Activated T-helper 2 cell treated with anti-CD3 and anti-CD28 coated beads, Interferon-gamma antibody, Interleukin-2, Interleukin-4, amounts not matched to agents 10 μg/mL and 5 μg/mL and 100 μg/mL, durations not matched to agents 14 hours and 24 hours and 36 hours (primary cell): ENCODE data around the gene AXIN2. TPM values are rescaled to one million over a fixed set of nuclear protein-coding genes. Genes with fewer than 3 reads are reported as not detected.
"Not testable (repeated sequence)": the region's sequence is repeated elsewhere in the genome, so short reads cannot be mapped to it uniquely, and the experiment has no call there.

ENCODE experiments used
- DNase-seq: peaks from one replicate; pipeline ENCODE4 v3.0.0; 2021; ENCODE audit warnings: low spot score
- H3K27ac Mint-ChIP-seq: one replicate; pipeline ENCODE4 v1.8.0; 2021; ENCODE audit warnings: mixed read lengths
- H3K27me3 Mint-ChIP-seq: one replicate; pipeline ENCODE4 v1.8.0; 2021; ENCODE audit warnings: low read depth, mixed read lengths
- H3K36me3 Mint-ChIP-seq: one replicate; pipeline ENCODE4 v1.8.0; 2021; ENCODE audit warnings: low read depth, mixed read lengths
- H3K4me1 Mint-ChIP-seq: one replicate; pipeline ENCODE4 v1.8.0; 2021; ENCODE audit warnings: low read depth, mixed read lengths
- H3K4me3 Mint-ChIP-seq: one replicate; pipeline ENCODE4 v1.8.0; 2021; ENCODE audit warnings: low read depth, mild to moderate bottlenecking, moderate library complexity, mixed read lengths
- H3K9me3 Mint-ChIP-seq: one replicate; pipeline ENCODE4 v1.8.0; 2021; ENCODE audit warnings: mixed read lengths
- intact Hi-C: fragments of 100-400 bp; cut with micrococcal nuclease; formaldehyde crosslinking; loops from one replicate; pipeline ENCODE4 v1.15.1; 2023
- total RNA-seq: library from RNA; stranded (reverse); gene quantifications from 2 replicates; pipeline ENCODE4 v1.2.3, GENCODE V29; 2022

AXIN2 gene
- total RNA-seq, 1 donor from 2014 or later = 6.8 TPM

GRCh38 chr17:65514082-65514481, 47.4 kb downstream of the AXIN2 start:
- Mint-ChIP-seq H3K9me3 (no peaks in the 10 kb centered on the region), H3K4me1 (peaks cover 10% of the 10 kb centered on the region), H3K27me3 (peaks cover 33% of the 10 kb centered on the region), H3K27ac (peak overlapping the region; percentile 18), H3K36me3 (no peaks in the 10 kb centered on the region), H3K4me3 (no peak overlapping the region)
- DNase-seq = no peak
- intact Hi-C loops = loop anchor here (2.0 kb wide), 3 partner anchors 43 to 287 kb away; no protein-coding TSS in a partner anchor

GRCh38 chr17:65511316-65511715, 50.1 kb downstream of the AXIN2 start:
- Mint-ChIP-seq H3K36me3 (no peaks in the 10 kb centered on the region), H3K4me3 (no peak overlapping the region), H3K4me1 (peaks cover 10% of the 10 kb centered on the region), H3K9me3 (no peaks in the 10 kb centered on the region), H3K27ac (no peak overlapping the region), H3K27me3 (peaks cover 25% of the 10 kb centered on the region)
- intact Hi-C loops = no loop called here
- DNase-seq = no peak

GRCh38 chr17:65509032-65509431, 52.4 kb downstream of the AXIN2 start:
- Mint-ChIP-seq H3K4me1 (peaks cover 2% of the 10 kb centered on the region), H3K27me3 (peaks cover 25% of the 10 kb centered on the region), H3K9me3 (no peaks in the 10 kb centered on the region), H3K27ac (no peak overlapping the region), H3K36me3 (no peaks in the 10 kb centered on the region), H3K4me3 (no peak overlapping the region)
- intact Hi-C loops = no loop called here
- no peak for DNase-seq

GRCh38 chr17:65504673-65505072, 56.8 kb downstream of the AXIN2 start:
- H3K27ac Mint-ChIP-seq = not testable (repeated sequence)

GRCh38 chr17:65504141-65504540, 57.3 kb downstream of the AXIN2 start:
- Mint-ChIP-seq H3K27me3 (peaks cover 20% of the 10 kb centered on the region), H3K4me3 (no peak overlapping the region), H3K4me1 (no peaks in the 10 kb centered on the region), H3K36me3 (no peaks in the 10 kb centered on the region), H3K9me3 (no peaks in the 10 kb centered on the region), H3K27ac (no peak overlapping the region)
- no peak for DNase-seq
- intact Hi-C loops = no loop called here

More at GRCh38 chr17:65504673-65505072, 56.8 kb downstream of the AXIN2 start:
- H3K4me3 Mint-ChIP-seq, H3K9me3 Mint-ChIP-seq, H3K4me1 Mint-ChIP-seq, intact Hi-C loops, H3K36me3 Mint-ChIP-seq, DNase-seq: not testable (repeated sequence)
- peaks cover 16% of the 10 kb centered on the region for H3K27me3 Mint-ChIP-seq

- intact Hi-C loops = no loop called here
- DNase-seq = no peak
- H3K4me1 Mint-ChIP-seq = no peaks in the 10 kb centered on the region
- no peak overlapping the region for H3K4me3 Mint-ChIP-seq
- no peak overlapping the region for H3K27ac Mint-ChIP-seq
- no peaks in the 10 kb centered on the region for H3K9me3 Mint-ChIP-seq
- H3K27me3 Mint-ChIP-seq = peaks cover 20% of the 10 kb centered on the region
- H3K36me3 Mint-ChIP-seq = no peaks in the 10 kb centered on the region
These were observed 57.9 kb downstream of the AXIN2 start for GRCh38 chr17:65503557-65503956.

- Mint-ChIP-seq H3K4me3 (no peak overlapping the region), H3K27me3 (peaks cover 25% of the 10 kb centered on the region), H3K36me3 (no peaks in the 10 kb centered on the region), H3K4me1 (peaks cover 3% of the 10 kb centered on the region), H3K9me3 (no peaks in the 10 kb centered on the region), H3K27ac (no peak overlapping the region)
- intact Hi-C loops = no loop called here
- DNase-seq = no peak
These were observed 62.6 kb downstream of the AXIN2 start for GRCh38 chr17:65498816-65499215.

- H3K27ac Mint-ChIP-seq = no peak overlapping the region
- H3K4me3 Mint-ChIP-seq = no peak overlapping the region
- intact Hi-C loops = no loop called here
These were observed 64.6 kb downstream of the AXIN2 start for GRCh38 chr17:65496801-65497200.

GRCh38 chr17:65495122-65496055, 66.1 kb downstream of the AXIN2 start:
- peaks cover 3% of the 10 kb centered on the region for H3K4me1 Mint-ChIP-seq
- H3K36me3 Mint-ChIP-seq = no peaks in the 10 kb centered on the region
- peaks cover 27% of the 10 kb centered on the region for H3K27me3 Mint-ChIP-seq
- intact Hi-C loops = no loop called here
- no peaks in the 10 kb centered on the region for H3K9me3 Mint-ChIP-seq
- no peak for DNase-seq
- H3K27ac Mint-ChIP-seq = no peak overlapping the region
- H3K4me3 Mint-ChIP-seq = no peak overlapping the region

More at GRCh38 chr17:65496801-65497200, 64.6 kb downstream of the AXIN2 start:
- H3K4me1 Mint-ChIP-seq = peaks cover 3% of the 10 kb centered on the region
- H3K9me3 Mint-ChIP-seq = no peaks in the 10 kb centered on the region
- no peak for DNase-seq
- peaks cover 26% of the 10 kb centered on the region for H3K27me3 Mint-ChIP-seq
- H3K36me3 Mint-ChIP-seq = no peaks in the 10 kb centered on the region

GRCh38 chr17:65489413-65490155, 71.9 kb downstream of the AXIN2 start:
- intact Hi-C loops = no loop called here

GRCh38 chr17:65488665-65489064, 72.8 kb downstream of the AXIN2 start:
- no peaks in the 10 kb centered on the region for H3K9me3 Mint-ChIP-seq
- no peak overlapping the region for H3K4me3 Mint-ChIP-seq
- intact Hi-C loops = no loop called here
- no peak for DNase-seq
- H3K36me3 Mint-ChIP-seq = no peaks in the 10 kb centered on the region
- no peak overlapping the region for H3K27ac Mint-ChIP-seq
- peaks cover 2% of the 10 kb centered on the region for H3K4me1 Mint-ChIP-seq
- H3K27me3 Mint-ChIP-seq = peaks cover 11% of the 10 kb centered on the region

More at GRCh38 chr17:65489413-65490155, 71.9 kb downstream of the AXIN2 start:
- no peaks in the 10 kb centered on the region for H3K36me3 Mint-ChIP-seq
- DNase-seq = no peak
- H3K9me3 Mint-ChIP-seq = no peaks in the 10 kb centered on the region
- peaks cover 2% of the 10 kb centered on the region for H3K4me1 Mint-ChIP-seq
- no peak overlapping the region for H3K27ac Mint-ChIP-seq
- H3K27me3 Mint-ChIP-seq = peaks cover 11% of the 10 kb centered on the region
- no peak overlapping the region for H3K4me3 Mint-ChIP-seq

- no peaks in the 10 kb centered on the region for H3K36me3 Mint-ChIP-seq
- intact Hi-C loops = no loop called here
- peaks cover 2% of the 10 kb centered on the region for H3K4me1 Mint-ChIP-seq
- no peak for DNase-seq
- H3K9me3 Mint-ChIP-seq = no peaks in the 10 kb centered on the region
- no peak overlapping the region for H3K27ac Mint-ChIP-seq
- peaks cover 11% of the 10 kb centered on the region for H3K27me3 Mint-ChIP-seq
- H3K4me3 Mint-ChIP-seq = no peak overlapping the region
These were observed 73.5 kb downstream of the AXIN2 start for GRCh38 chr17:65487990-65488389.

- Mint-ChIP-seq H3K4me1 (peaks cover 2% of the 10 kb centered on the region), H3K9me3 (no peaks in the 10 kb centered on the region), H3K27ac (no peak overlapping the region), H3K36me3 (no peaks in the 10 kb centered on the region), H3K27me3 (peaks cover 10% of the 10 kb centered on the region), H3K4me3 (no peak overlapping the region)
- intact Hi-C loops = no loop called here
- DNase-seq = no peak
These were observed 74.3 kb downstream of the AXIN2 start for GRCh38 chr17:65487161-65487560.
